Keratinocyte (primary cell): ENCODE results near the gene HIVEP1.

Experiments used
- EZH2 ChIP-seq: IDR thresholded peaks from one replicate; pipeline ENCODE4 v1.6.1; 2012; ENCODE audit warnings: inconsistent platforms, mild to moderate bottlenecking, low read length, moderate library complexity
- TF ChIP-seq, protein P1 (sequence below), 3 experiments: IDR thresholded peaks in 1 of 3; conservative IDR thresholded peaks in 1 of 3; optimal IDR thresholded peaks in 1 of 3; 2 replicates in 2 of 3; 3 replicates in 1 of 3; pipeline versions ENCODE3 to v1.5.1; 2011; ENCODE audit warnings: low read length in 3 of 3, mild to moderate bottlenecking in 3 of 3, moderate library complexity in 2 of 3, control low read depth in 1 of 3, inconsistent platforms in 1 of 3; ENCODE audit not compliant: insufficient read depth in 2 of 3; ENCODE audit errors: extremely low read depth in 1 of 3

DNA sequence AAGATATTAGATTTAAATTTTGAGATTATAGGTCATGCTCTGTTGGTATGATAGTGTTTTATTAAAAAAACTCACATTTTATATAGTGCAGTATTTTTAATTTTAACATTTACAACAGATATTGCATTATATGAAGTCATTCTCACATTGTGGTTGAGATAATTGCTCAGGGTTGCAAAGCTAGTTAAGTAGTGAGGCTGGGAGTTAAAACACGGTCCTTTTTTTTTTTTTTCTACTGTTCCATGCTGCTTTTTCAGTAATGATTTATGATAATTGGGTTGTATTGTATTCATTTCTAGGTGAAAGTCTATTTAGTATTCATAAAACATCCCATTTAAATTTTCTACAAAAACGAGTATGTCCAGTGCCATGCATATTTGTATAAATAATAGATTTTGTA is 160.5 kb downstream of the HIVEP1 start:
- TF ChIP-seq, protein P1, sequence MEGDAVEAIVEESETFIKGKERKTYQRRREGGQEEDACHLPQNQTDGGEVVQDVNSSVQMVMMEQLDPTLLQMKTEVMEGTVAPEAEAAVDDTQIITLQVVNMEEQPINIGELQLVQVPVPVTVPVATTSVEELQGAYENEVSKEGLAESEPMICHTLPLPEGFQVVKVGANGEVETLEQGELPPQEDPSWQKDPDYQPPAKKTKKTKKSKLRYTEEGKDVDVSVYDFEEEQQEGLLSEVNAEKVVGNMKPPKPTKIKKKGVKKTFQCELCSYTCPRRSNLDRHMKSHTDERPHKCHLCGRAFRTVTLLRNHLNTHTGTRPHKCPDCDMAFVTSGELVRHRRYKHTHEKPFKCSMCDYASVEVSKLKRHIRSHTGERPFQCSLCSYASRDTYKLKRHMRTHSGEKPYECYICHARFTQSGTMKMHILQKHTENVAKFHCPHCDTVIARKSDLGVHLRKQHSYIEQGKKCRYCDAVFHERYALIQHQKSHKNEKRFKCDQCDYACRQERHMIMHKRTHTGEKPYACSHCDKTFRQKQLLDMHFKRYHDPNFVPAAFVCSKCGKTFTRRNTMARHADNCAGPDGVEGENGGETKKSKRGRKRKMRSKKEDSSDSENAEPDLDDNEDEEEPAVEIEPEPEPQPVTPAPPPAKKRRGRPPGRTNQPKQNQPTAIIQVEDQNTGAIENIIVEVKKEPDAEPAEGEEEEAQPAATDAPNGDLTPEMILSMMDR (optimal IDR thresholded peaks at IDR 0.05 in 1 of 3, IDR thresholded peaks at IDR 0.05 in 1 of 3, conservative IDR thresholded peaks at IDR 0.05 in 1 of 3; ENCODE audit: extremely low read depth in 1 of 3, insufficient read depth in 2 of 3, low read length in 3 of 3) = no peak
- TF ChIP-seq EZH2 = no peak
